ENCODE data around the gene SETD2. TPM values are rescaled to one million over a fixed set of nuclear protein-coding genes. Genes with fewer than 3 reads are reported as not detected.

Gene SETD2
- total RNA-seq = 10.7 and 18.1 TPM in 2 replicates

GRCh38 chr3:47164007-47164881, at the start of gene SETD2:
TSS of gene SETD2 (minus strand) at chr3:47164113. CDS start at chr3:47163924, 189 bp downstream.

DNA sequence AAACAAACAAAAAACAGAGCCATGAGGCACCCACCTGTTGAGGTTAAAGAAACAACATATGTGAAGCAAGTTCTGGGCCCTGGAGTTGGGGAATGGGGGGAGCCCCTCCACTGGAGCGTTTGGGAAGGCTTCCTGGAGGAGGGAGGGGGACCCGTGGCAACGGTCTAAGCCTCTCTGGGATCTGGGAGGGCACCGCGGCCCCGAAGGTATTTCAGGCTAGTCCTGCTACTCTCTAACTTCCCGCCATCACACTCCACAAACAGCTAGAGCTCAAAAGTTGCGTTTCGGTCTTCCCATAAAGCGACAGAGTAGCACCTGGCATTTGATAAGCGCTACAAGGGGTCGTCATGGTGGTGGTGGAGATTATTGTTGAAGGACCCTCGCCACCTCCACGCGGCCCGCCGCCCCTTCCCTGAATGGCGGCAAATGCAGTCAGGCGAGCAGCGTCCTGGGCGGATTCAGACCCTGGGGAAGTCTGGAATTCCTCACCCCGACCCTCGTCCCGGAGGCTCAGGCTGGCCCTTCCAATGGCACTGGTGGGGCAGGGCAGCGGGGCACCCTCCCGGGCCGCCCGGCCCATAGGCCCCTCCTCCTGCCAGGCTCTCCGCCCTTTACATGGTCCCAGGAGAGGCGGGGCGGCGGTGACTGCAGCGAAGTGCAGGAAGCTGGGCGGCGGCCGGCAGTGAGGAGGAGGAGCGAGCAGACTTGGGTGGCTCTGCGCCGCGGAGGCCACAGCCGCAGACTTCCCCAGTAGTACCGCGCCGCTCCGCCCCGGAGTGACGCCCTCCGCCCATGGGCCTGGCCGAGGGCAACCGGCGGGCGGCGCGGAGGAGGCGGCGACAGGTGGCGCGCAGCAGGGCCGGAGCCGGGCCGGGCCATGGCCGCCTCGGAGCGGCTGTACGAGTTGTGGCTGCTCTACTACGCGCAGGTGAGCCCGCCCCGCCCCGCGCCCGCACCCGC, 184.6 kb downstream of the SETD2 start, which contains the start of gene NBEAL2:
Gene NBEAL2, plus strand, starts transcription at position 682 of the 960 bp plus-strand sequence. Its CDS starts 196 bp downstream, at position 878.

GRCh38 chr3:46976326-46977190, 187.4 kb downstream of the SETD2 start, which contains the start of gene CCDC12:
TSS of gene CCDC12 (minus strand) at chr3:46976745. CDS start at chr3:46976732, 13 bp downstream.

Other genes with a start within 250 kb of the SETD2 start
- gene CCDC12, start 187.4 kb downstream of the SETD2 start, total RNA-seq = 24.8 and 31.4 TPM in 2 replicates
- 5.0 and 11.2 TPM in 2 replicates for gene NBEAL2, start 184.4 kb downstream of the SETD2 start, total RNA-seq
- 12.6 and 34.9 TPM in 2 replicates for gene KIF9, start 118.7 kb upstream of the SETD2 start, total RNA-seq
- 11.2 and 22.5 TPM in 2 replicates for gene KLHL18, start 118.8 kb upstream of the SETD2 start, total RNA-seq
- gene PTPN23, start 216.9 kb upstream of the SETD2 start, total RNA-seq = 10.7 and 19.3 TPM in 2 replicates

Measured in myometrial cell (primary cell).